ENCODE results near the gene DYNC1I1. TPM values are rescaled to one million over a fixed set of nuclear protein-coding genes. Genes with fewer than 3 reads are reported as not detected.

Gene DYNC1I1
- total and polyA plus RNA-seq, 4 donors: 0.39 to 7.6 (median 1.5) TPM

DNA sequence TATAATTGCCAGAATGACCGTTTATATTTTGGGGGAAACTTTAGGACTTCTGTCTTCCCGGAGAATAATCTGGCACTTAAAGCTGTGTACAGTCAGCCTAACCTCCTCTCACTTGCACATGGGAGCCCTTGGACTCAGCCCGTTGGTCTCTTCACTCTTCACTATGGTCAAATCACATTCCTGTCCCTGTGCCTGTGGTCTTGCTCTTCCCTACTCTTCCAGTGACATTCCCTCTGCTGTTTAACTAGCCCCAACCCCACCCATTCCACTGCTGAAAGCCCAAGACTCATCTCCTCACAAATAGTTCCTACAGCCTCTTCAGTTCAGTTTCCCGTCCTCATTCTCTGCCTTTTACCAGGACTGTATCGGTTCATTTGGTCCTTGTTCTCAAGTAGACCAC, 135.0 kb downstream of the DYNC1I1 start:
- Histone ChIP-seq H3K4me3 (no peak overlapping the region), H3K36me3 (ENCODE audit: control insufficient read depth in 4 of 4, insufficient read depth in 4 of 4, low read length in 4 of 4) (no peaks in the 10 kb centered on the region), H3K9me3 (ENCODE audit: control insufficient read depth in 4 of 4, insufficient read depth in 3 of 4, low read length in 3 of 4) (no peaks in the 10 kb centered on the region), H3K27me3 (ENCODE audit: control insufficient read depth in 3 of 3, insufficient read depth in 3 of 3, low read length in 2 of 3) (peaks cover 0 to 5% (median 0%) of the 10 kb centered on the region in 3 donors), H3K4me1 (ENCODE audit: control insufficient read depth in 5 of 5, insufficient read depth in 5 of 5, low read length in 5 of 5) (no peaks in the 10 kb centered on the region), H3K9ac (ENCODE audit: insufficient read depth in 1 of 2, low read length in 2 of 2) (no peak overlapping the region), H3K27ac (ENCODE audit: low read depth in 1 of 2, low read length in 1 of 2) (no peak overlapping the region)
- TF ChIP-seq, protein P1, sequence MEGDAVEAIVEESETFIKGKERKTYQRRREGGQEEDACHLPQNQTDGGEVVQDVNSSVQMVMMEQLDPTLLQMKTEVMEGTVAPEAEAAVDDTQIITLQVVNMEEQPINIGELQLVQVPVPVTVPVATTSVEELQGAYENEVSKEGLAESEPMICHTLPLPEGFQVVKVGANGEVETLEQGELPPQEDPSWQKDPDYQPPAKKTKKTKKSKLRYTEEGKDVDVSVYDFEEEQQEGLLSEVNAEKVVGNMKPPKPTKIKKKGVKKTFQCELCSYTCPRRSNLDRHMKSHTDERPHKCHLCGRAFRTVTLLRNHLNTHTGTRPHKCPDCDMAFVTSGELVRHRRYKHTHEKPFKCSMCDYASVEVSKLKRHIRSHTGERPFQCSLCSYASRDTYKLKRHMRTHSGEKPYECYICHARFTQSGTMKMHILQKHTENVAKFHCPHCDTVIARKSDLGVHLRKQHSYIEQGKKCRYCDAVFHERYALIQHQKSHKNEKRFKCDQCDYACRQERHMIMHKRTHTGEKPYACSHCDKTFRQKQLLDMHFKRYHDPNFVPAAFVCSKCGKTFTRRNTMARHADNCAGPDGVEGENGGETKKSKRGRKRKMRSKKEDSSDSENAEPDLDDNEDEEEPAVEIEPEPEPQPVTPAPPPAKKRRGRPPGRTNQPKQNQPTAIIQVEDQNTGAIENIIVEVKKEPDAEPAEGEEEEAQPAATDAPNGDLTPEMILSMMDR (IDR thresholded peaks at IDR 0.05; ENCODE audit: control extremely low read depth, extremely low read depth): no peak
- no peak for DNase-seq
- ATAC-seq (ENCODE audit: insufficient read depth, low FRiP score): no peak
- WGBS, 2 donors: 68 to 81% methylated on average over 5 of the region's 5 CpGs

DNA sequence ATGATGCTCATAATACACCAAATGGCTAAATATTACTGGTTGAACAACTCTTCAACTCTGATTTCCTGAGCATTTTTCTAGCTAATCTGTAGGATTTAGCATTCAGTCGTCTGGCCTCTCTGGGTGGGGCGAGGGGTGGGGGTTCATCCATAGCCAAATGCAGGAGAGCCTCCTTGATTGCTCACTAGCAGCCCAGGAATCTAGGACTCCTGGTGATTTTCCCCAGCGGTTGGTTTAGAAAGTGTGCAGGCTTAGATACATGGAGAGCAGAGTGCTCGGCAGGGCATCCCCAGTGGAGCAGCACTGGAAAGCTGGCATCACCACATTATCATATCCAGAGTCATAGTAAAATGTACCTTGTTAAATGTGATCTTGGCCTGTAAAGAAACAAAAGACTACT, 136.1 kb downstream of the DYNC1I1 start:
- Histone ChIP-seq H3K27me3 (ENCODE audit: control insufficient read depth in 3 of 3, insufficient read depth in 3 of 3, low read length in 2 of 3) (peaks cover 0 to 9% (median 0%) of the 10 kb centered on the region in 3 donors), H3K27ac (ENCODE audit: low read depth in 1 of 2, low read length in 1 of 2) (no peak overlapping the region), H3K4me1 (ENCODE audit: control insufficient read depth in 5 of 5, insufficient read depth in 5 of 5, low read length in 5 of 5) (no peaks in the 10 kb centered on the region), H3K9me3 (ENCODE audit: control insufficient read depth in 4 of 4, insufficient read depth in 3 of 4, low read length in 3 of 4) (no peaks in the 10 kb centered on the region), H3K9ac (ENCODE audit: insufficient read depth in 1 of 2, low read length in 2 of 2) (no peak overlapping the region), H3K4me3 (no peak overlapping the region), H3K36me3 (ENCODE audit: control insufficient read depth in 4 of 4, insufficient read depth in 4 of 4, low read length in 4 of 4) (no peaks in the 10 kb centered on the region)
- DNase-seq (no peak), ATAC-seq (ENCODE audit: insufficient read depth, low FRiP score) (no peak)
- TF ChIP-seq, protein P1 (IDR thresholded peaks at IDR 0.05; ENCODE audit: control extremely low read depth, extremely low read depth): no peak
- WGBS, 2 donors: 66 to 72% methylated on average over 4 of the region's 4 CpGs

DNA sequence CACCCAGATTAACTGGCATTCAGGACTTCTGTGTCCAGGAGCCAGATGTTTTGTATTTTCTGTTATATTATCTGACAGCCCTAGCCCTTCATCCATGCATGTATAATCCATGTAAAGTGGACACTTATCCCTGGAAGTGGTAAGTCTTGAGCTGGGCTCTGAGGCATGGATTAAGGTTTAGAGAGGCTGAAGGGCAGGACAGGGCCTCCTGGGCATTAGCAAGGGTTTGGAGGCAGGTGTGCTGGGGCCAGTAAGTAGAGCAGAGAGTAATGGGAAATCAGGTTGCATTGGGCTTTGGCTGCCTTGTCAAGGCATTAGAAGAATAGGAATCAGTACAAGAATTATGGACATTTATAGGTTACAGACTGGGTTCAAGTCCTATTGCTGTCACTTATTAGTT, 138.0 kb downstream of the DYNC1I1 start:
- H3K27me3 ChIP-seq (ENCODE audit: control insufficient read depth in 3 of 3, insufficient read depth in 3 of 3, low read length in 2 of 3): peaks cover 0 to 11% (median 0%) of the 10 kb centered on the region in 3 donors
- no peaks in the 10 kb centered on the region for H3K36me3 ChIP-seq (ENCODE audit: control insufficient read depth in 4 of 4, insufficient read depth in 4 of 4, low read length in 4 of 4)
- H3K4me1 ChIP-seq (ENCODE audit: control insufficient read depth in 5 of 5, insufficient read depth in 5 of 5, low read length in 5 of 5): no peaks in the 10 kb centered on the region
- DNase-seq: no peak
- H3K4me3 ChIP-seq: no peak overlapping the region
- no peak overlapping the region for H3K27ac ChIP-seq (ENCODE audit: low read depth in 1 of 2, low read length in 1 of 2)
- no peaks in the 10 kb centered on the region for H3K9me3 ChIP-seq (ENCODE audit: control insufficient read depth in 4 of 4, insufficient read depth in 3 of 4, low read length in 3 of 4)
- TF ChIP-seq, protein P1 (IDR thresholded peaks at IDR 0.05; ENCODE audit: control extremely low read depth, extremely low read depth): no peak
- no peak for ATAC-seq (ENCODE audit: insufficient read depth, low FRiP score)
- no peak overlapping the region for H3K9ac ChIP-seq (ENCODE audit: insufficient read depth in 1 of 2, low read length in 2 of 2)

DNA sequence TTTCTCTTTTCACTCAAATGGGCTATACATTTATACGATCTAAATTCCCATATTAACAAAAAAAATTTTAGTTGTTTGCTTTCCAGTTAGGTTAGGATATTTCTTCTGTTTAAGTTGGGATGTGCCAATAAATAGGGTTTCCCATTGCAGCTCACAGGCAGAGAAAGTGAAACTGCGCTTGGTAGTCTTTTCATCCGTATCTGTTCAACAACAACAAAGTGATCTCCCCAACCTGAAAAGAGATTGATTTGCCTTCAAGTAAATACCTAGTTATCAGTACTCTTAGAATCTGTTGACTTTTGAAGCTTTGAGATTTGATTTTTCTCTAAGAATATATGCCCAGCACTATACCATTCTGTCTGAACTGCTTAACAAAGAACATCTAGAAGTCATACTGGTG, 143.4 kb downstream of the DYNC1I1 start:
- 77 to 86% methylated on average over 3 of the region's 3 CpGs for WGBS, 2 donors
- Histone ChIP-seq H3K27ac (ENCODE audit: low read depth in 1 of 2, low read length in 1 of 2) (no peak overlapping the region), H3K9ac (ENCODE audit: insufficient read depth in 1 of 2, low read length in 2 of 2) (peak overlapping the region in 1 of 2 donors; percentile 40), H3K9me3 (ENCODE audit: control insufficient read depth in 4 of 4, insufficient read depth in 3 of 4, low read length in 3 of 4) (no peaks in the 10 kb centered on the region), H3K27me3 (ENCODE audit: control insufficient read depth in 3 of 3, insufficient read depth in 3 of 3, low read length in 2 of 3) (peaks cover 0 to 12% (median 0%) of the 10 kb centered on the region in 3 donors), H3K36me3 (ENCODE audit: control insufficient read depth in 4 of 4, insufficient read depth in 4 of 4, low read length in 4 of 4) (no peaks in the 10 kb centered on the region), H3K4me1 (ENCODE audit: control insufficient read depth in 5 of 5, insufficient read depth in 5 of 5, low read length in 5 of 5) (peaks cover 0 to 32% (median 7%) of the 10 kb centered on the region in 5 donors), H3K4me3 (no peak overlapping the region)
- TF ChIP-seq, protein P1 (IDR thresholded peaks at IDR 0.05; ENCODE audit: control extremely low read depth, extremely low read depth): no peak
- no peak for ATAC-seq (ENCODE audit: insufficient read depth, low FRiP score)
- peak in 1 of 3 donors; percentile 21 for DNase-seq
